Measurements from ENCODE around the gene PTPRT. TPM values are rescaled to one million over a fixed set of nuclear protein-coding genes. Genes with fewer than 3 reads are reported as not detected.

The PTPRT gene
- total RNA-seq, 1 experiment from 2014 or later, result not detected

GRCh38 chr20:42125426-42125825, 1064.3 kb downstream of the PTPRT start:
- Histone ChIP-seq H3K9ac (ENCODE audit: low read length) (no peak overlapping the region), H3K4me3 (replicated peaks in 1 of 2; ENCODE audit: low read depth in 1 of 2, low read length in 2 of 2) (no peak overlapping the region), H2AFZ (ENCODE audit: low read depth, low read length, poor library complexity, severe bottlenecking) (no peak overlapping the region), H3K9me3 (ENCODE audit: control insufficient read depth in 1 of 2, insufficient read depth in 1 of 2, low read depth in 1 of 2, low read length in 2 of 2) (peaks cover 6 to 19% of the 10 kb centered on the region in 2 experiments; a peak in 2 of 4 replicates), H3K4me2 (ENCODE audit: low read length) (no peak overlapping the region), H3K36me3 (ENCODE audit: control insufficient read depth in 1 of 2, insufficient read depth in 2 of 2, low read length in 2 of 2) (no peaks in the 10 kb centered on the region), H3K79me2 (ENCODE audit: insufficient read depth, low read length) (no peaks in the 10 kb centered on the region), H4K20me1 (ENCODE audit: insufficient read depth) (no peaks in the 10 kb centered on the region), H3K27ac (ENCODE audit: low read depth, low read length) (no peak overlapping the region), H3K9me2 (ENCODE audit: insufficient read depth) (no peaks in the 10 kb centered on the region), H3K27me3 (ENCODE audit: insufficient read depth, low read length) (no peaks in the 10 kb centered on the region), H3K4me1 (ENCODE audit: control insufficient read depth in 1 of 2, insufficient read depth in 2 of 2, low read length in 2 of 2) (no peaks in the 10 kb centered on the region)
- RAD21 ChIA-PET (ENCODE audit: low non-redundant PET in 1 of 2, low total read pairs in 2 of 2, uncharacterized antibody in 2 of 2, unreplicated experiment in 2 of 2), result no interaction called here
- DNase-seq (ENCODE audit: low read depth, low spot score) (no peak), ATAC-seq (no peak)
- CTCF ChIA-PET, result no interaction called here
- POLR2A ChIA-PET, result no interaction called here
- intact Hi-C loops (cut with micrococcal nuclease), result no loop called here
- no TSS peak for BruUV-seq (replicated peaks)
- TF ChIP-seq EGR1 (IDR thresholded peaks at IDR 0.05; ENCODE audit: low read depth), result no peak
- TF ChIP-seq SP1 (IDR thresholded peaks at IDR 0.05; ENCODE audit: low read depth), result no peak
- no peak for TF ChIP-seq ELF1 (IDR thresholded peaks at IDR 0.05; ENCODE audit: borderline replicate concordance, low read depth)
- no peak for TF ChIP-seq ZFX (IDR thresholded peaks at IDR 0.05)
- TF ChIP-seq SRF (IDR thresholded peaks at IDR 0.05; ENCODE audit: low read depth), result no peak
- TF ChIP-seq ZNF274 (IDR thresholded peaks at IDR 0.05; ENCODE audit: low read depth, low read length), result no peak
- TF ChIP-seq SIN3A (IDR thresholded peaks at IDR 0.05; ENCODE audit: low read depth), result no peak
- TF ChIP-seq EZH2 (IDR thresholded peaks at IDR 0.05), result no peak
- no peak for TF ChIP-seq CEBPB (IDR thresholded peaks at IDR 0.05; ENCODE audit: low read depth)
- TF ChIP-seq EZH2phosphoT487 (IDR thresholded peaks at IDR 0.05; ENCODE audit: borderline replicate concordance), result no peak
- TF ChIP-seq, protein P1, sequence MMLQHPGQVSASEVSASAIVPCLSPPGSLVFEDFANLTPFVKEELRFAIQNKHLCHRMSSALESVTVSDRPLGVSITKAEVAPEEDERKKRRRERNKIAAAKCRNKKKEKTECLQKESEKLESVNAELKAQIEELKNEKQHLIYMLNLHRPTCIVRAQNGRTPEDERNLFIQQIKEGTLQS (IDR thresholded peaks at IDR 0.05), result no peak
- no peak for TF ChIP-seq JUND (IDR thresholded peaks at IDR 0.05)
- no peak for TF ChIP-seq YY1 (IDR thresholded peaks at IDR 0.05; ENCODE audit: extremely low read depth, insufficient replicate concordance, low read depth, low read length)
- no peak for TF ChIP-seq CBX3 (IDR thresholded peaks at IDR 0.05; ENCODE audit: low read depth)
- TF ChIP-seq, protein P2, sequence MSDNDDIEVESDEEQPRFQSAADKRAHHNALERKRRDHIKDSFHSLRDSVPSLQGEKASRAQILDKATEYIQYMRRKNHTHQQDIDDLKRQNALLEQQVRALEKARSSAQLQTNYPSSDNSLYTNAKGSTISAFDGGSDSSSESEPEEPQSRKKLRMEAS (IDR thresholded peaks at IDR 0.05), result no peak
- TF ChIP-seq FOSL1 (IDR thresholded peaks at IDR 0.05; ENCODE audit: low read depth), result no peak
- TF ChIP-seq, protein P3, sequence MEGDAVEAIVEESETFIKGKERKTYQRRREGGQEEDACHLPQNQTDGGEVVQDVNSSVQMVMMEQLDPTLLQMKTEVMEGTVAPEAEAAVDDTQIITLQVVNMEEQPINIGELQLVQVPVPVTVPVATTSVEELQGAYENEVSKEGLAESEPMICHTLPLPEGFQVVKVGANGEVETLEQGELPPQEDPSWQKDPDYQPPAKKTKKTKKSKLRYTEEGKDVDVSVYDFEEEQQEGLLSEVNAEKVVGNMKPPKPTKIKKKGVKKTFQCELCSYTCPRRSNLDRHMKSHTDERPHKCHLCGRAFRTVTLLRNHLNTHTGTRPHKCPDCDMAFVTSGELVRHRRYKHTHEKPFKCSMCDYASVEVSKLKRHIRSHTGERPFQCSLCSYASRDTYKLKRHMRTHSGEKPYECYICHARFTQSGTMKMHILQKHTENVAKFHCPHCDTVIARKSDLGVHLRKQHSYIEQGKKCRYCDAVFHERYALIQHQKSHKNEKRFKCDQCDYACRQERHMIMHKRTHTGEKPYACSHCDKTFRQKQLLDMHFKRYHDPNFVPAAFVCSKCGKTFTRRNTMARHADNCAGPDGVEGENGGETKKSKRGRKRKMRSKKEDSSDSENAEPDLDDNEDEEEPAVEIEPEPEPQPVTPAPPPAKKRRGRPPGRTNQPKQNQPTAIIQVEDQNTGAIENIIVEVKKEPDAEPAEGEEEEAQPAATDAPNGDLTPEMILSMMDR (IDR thresholded peaks at IDR 0.05 in 2 of 3, conservative IDR thresholded peaks at IDR 0.05 in 1 of 3; ENCODE audit: borderline replicate concordance in 1 of 3, insufficient read depth in 1 of 3, low read depth in 2 of 3, low read length in 2 of 3), result no peak

Data from HCT116 (cell line).